Body of pancreas (tissue), 4 donors: ENCODE measurements around the gene RAD23B. TPM values are rescaled to one million over a fixed set of nuclear protein-coding genes. Genes with fewer than 3 reads are reported as not detected.

Experiments
- ATAC-seq: fragments of 150-250 bp; one replicate; pipeline ENCODE4 v1.9.1; 2016
- DNase-seq, 4 donors: peaks; one replicate each; pipeline ENCODE4 v3.0.0-alpha.2; 2019
- H3K27ac ChIP-seq, 4 donors: fragments of 200-600 bp; sonication (generic); 1 replicate in 3 of 4; 2 replicates in 1 of 4; pipeline versions ENCODE4 v1.5.1 to v1.6.1; 2016 to 2019; ENCODE audit warnings: mild to moderate bottlenecking in 1 of 4, mixed read lengths in 1 of 4, moderate library complexity in 1 of 4
- H3K27me3 ChIP-seq, 2 donors: fragments of 200-600 bp; sonication (generic); one replicate each; pipeline ENCODE4 v1.6.0; 2016; ENCODE audit warnings: mild to moderate bottlenecking in 1 of 2
- H3K36me3 ChIP-seq, 2 donors: fragments of 200-600 bp; sonication (generic); replicated peaks in 1 of 2; 2 replicates each; pipeline ENCODE4 v1.5.1; 2016; ENCODE audit warnings: low read depth in 2 of 2; ENCODE audit not compliant: insufficient read depth in 1 of 2
- H3K4me1 ChIP-seq: fragments of 200-600 bp; sonication (generic); one replicate; pipeline ENCODE4 v1.6.0; 2016
- H3K4me3 ChIP-seq, 2 donors: fragments of 200-600 bp; sonication (generic); 1 replicate in 1 of 2; 2 replicates in 1 of 2; pipeline ENCODE4 v1.5.1; 2016 to 2019
- H3K9me3 ChIP-seq, 3 donors: fragments of 200-600 bp; sonication (generic); 1 replicate in 2 of 3; 2 replicates in 1 of 3; pipeline ENCODE4 v1.5.1; 2016
- POLR2A ChIP-seq, 3 donors: fragments of 450-650 bp; IDR thresholded peaks; one replicate each; pipeline ENCODE4 v1.6.1; 2016; ENCODE audit warnings: antibody characterized with exemption in 3 of 3, mild to moderate bottlenecking in 2 of 3
- WGBS, 2 donors: methylation state at CpG; one replicate each; pipeline ENCODE4 v1.1.5; 2017; 5-methylcytosine and 5-hydroxymethylcytosine counted together
- intact Hi-C: fragments of 100-400 bp; cut with DNase I; formaldehyde crosslinking; loops from one replicate; pipeline ENCODE4 v1.15.1; 2023
- total RNA-seq, 2 donors: library from RNA; depleted of rRNA; stranded (reverse); fragments of >200 nt; gene quantifications; one replicate each; pipeline ENCODE4 v1.1.0, GENCODE V29; 2016
- TF ChIP-seq, protein P1 (sequence below), 7 experiments: fragments of 450-650 bp in 4 of 7; fragments of 200-600 bp in 3 of 7; sonication (generic) in 3 of 7; IDR thresholded peaks; one replicate each; pipeline ENCODE4 v1.5.1; 2016 to 2019; ENCODE audit warnings: antibody characterized with exemption in 7 of 7

The RAD23B gene
- total RNA-seq, 2 donors from 2014 or later, result 47.1 to 50.6 TPM

GRCh38 chr9:107283623-107284616 lies 841 bp downstream of the RAD23B start:
- Histone ChIP-seq H3K36me3 (no peaks in the 10 kb centered on the region), H3K4me1 (peaks cover 44% of the 10 kb centered on the region), H3K27me3 (no peaks in the 10 kb centered on the region), H3K27ac (peak overlapping the region; percentile 92 to 99 (median 96)), H3K9me3 (no peaks in the 10 kb centered on the region), H3K4me3 (peak overlapping the region; percentile 44 to 76)
- TF ChIP-seq, protein P1, sequence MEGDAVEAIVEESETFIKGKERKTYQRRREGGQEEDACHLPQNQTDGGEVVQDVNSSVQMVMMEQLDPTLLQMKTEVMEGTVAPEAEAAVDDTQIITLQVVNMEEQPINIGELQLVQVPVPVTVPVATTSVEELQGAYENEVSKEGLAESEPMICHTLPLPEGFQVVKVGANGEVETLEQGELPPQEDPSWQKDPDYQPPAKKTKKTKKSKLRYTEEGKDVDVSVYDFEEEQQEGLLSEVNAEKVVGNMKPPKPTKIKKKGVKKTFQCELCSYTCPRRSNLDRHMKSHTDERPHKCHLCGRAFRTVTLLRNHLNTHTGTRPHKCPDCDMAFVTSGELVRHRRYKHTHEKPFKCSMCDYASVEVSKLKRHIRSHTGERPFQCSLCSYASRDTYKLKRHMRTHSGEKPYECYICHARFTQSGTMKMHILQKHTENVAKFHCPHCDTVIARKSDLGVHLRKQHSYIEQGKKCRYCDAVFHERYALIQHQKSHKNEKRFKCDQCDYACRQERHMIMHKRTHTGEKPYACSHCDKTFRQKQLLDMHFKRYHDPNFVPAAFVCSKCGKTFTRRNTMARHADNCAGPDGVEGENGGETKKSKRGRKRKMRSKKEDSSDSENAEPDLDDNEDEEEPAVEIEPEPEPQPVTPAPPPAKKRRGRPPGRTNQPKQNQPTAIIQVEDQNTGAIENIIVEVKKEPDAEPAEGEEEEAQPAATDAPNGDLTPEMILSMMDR (IDR thresholded peaks at IDR 0.05), result peak in 2 of 7 experiments; percentile 8 to 11
- peak in 1 of 3 donors; percentile 12 for TF ChIP-seq POLR2A (IDR thresholded peaks at IDR 0.05)
- peak; percentile 81 to 89 (median 85) for DNase-seq
- intact Hi-C loops, result no loop called here
- 0% methylated on average over 19 to 45 of the region's 55 CpGs for WGBS, 2 donors
- peak; percentile 54 for ATAC-seq

DNA sequence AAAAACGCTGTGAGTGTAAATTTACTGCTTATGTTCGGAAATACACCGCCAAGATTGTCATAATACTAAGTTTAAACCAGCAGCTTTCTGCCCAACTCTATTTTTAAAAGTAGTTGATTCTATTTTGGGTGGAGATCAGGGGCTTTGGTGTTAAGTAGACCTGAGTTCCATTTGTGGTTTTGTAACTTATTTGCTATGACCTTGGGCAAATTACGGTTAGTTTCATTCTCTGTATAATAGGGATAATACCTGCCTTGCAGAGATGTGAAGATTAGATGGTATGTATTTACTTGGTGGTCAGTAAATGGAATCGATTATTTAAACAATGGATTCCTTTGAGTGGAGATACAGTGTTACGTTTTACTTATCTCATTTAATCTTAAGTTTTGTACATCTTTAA lies 1.6 kb downstream of the RAD23B start:
- peak overlapping the region; percentile 45 to 99 (median 96) for H3K27ac ChIP-seq
- no peak for ATAC-seq
- intact Hi-C loops, result no loop called here
- 2% methylated on average over 6 of the region's 6 CpGs for WGBS, 2 donors
- H3K4me3 ChIP-seq, result peak overlapping the region; percentile 44 to 76
- TF ChIP-seq, protein P1 (IDR thresholded peaks at IDR 0.05), result no peak
- TF ChIP-seq POLR2A (IDR thresholded peaks at IDR 0.05), result no peak
- H3K36me3 ChIP-seq, result no peaks in the 10 kb centered on the region
- DNase-seq, result no peak
- H3K27me3 ChIP-seq, result no peaks in the 10 kb centered on the region
- H3K9me3 ChIP-seq, result no peaks in the 10 kb centered on the region
- H3K4me1 ChIP-seq, result peaks cover 51% of the 10 kb centered on the region

DNA sequence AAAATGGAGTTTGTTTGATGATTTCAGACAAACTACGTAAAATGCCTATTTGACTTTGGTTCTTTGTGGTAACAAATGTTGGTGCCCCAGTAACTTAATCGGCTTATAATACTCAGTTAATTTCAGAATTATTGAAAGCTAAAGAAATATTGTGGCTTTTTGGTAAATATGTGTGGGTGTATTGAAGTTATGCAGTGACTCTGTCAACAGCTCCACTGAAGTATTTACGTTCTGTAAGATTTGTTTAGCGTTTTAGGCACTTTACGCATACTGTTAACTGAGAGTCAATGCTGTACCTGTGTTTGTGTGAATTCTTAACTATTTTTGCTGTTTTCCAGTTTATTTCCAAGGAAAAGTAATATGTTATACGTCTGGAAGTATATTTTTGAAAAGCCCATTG lies 2.2 kb downstream of the RAD23B start:
- peak overlapping the region in 1 of 2 donors; percentile 1 for H3K4me3 ChIP-seq
- H3K9me3 ChIP-seq, result no peaks in the 10 kb centered on the region
- intact Hi-C loops, result no loop called here
- ATAC-seq, result no peak
- no peaks in the 10 kb centered on the region for H3K27me3 ChIP-seq
- TF ChIP-seq POLR2A (IDR thresholded peaks at IDR 0.05), result no peak
- TF ChIP-seq, protein P1 (IDR thresholded peaks at IDR 0.05), result no peak
- no peaks in the 10 kb centered on the region for H3K36me3 ChIP-seq
- 4 to 6% methylated on average over 6 of the region's 6 CpGs for WGBS, 2 donors
- no peak for DNase-seq
- H3K27ac ChIP-seq, result peak overlapping the region; percentile 45 to 99 (median 96)
- H3K4me1 ChIP-seq, result peaks cover 58% of the 10 kb centered on the region

- ATAC-seq (no peak), DNase-seq (peak in 3 of 4 donors; percentile 10 to 32 (median 17))
- TF ChIP-seq, protein P1 (IDR thresholded peaks at IDR 0.05), result no peak
- TF ChIP-seq POLR2A (IDR thresholded peaks at IDR 0.05), result no peak
- H3K27me3 ChIP-seq, result no peaks in the 10 kb centered on the region
- intact Hi-C loops, result no loop called here
- H3K36me3 ChIP-seq, result no peaks in the 10 kb centered on the region
- WGBS, 2 donors, result 8 to 10% methylated on average over 2 of the region's 2 CpGs
- no peak overlapping the region for H3K4me3 ChIP-seq
- H3K27ac ChIP-seq, result peak overlapping the region in 2 of 4 donors; percentile 99
- no peaks in the 10 kb centered on the region for H3K9me3 ChIP-seq
- H3K4me1 ChIP-seq, result peaks cover 66% of the 10 kb centered on the region
Observed at GRCh38 chr9:107286057-107286456, 3.0 kb downstream of the RAD23B start.
